OCI-LY7 (cell line): Measurements from ENCODE around the gene NDUFA6. TPM values are rescaled to one million over a fixed set of nuclear protein-coding genes. Genes with fewer than 3 reads are reported as not detected.
"Not testable (repeated sequence)": the region's sequence is repeated elsewhere in the genome, so short reads cannot be mapped to it uniquely, and the experiment has no call there.

Experiments
- BruUV-seq: library from RNA; stranded (reverse); fragments of 400-500 nt; replicated peaks from 2 replicates; lab custom pipeline; 2021; lab: Mats Ljungman, UMichigan
- CTCF ChIA-PET: fragments of 300-600 bp; sonication (Branson Sonifier 250); formaldehyde crosslinking; loops from one replicate; lab custom pipeline; 2022; ENCODE audit warnings: antibody characterized with exemption; ENCODE audit not compliant: unreplicated experiment; lab: Charles Lee
- POLR2A ChIA-PET: fragments of 300-600 bp; sonication (Branson Sonifier 250); formaldehyde crosslinking; loops from one replicate; lab custom pipeline; 2022; ENCODE audit warnings: antibody characterized with exemption; lab: Charles Lee
- DNase-seq: peaks from one replicate; pipeline ENCODE4 v3.0.0-alpha.2; 2015; ENCODE audit warnings: low spot score
- H2AFZ ChIP-seq: fragments of 200-600 bp; sonication (generic), shearing (Covaris generic); 2 replicates; pipeline ENCODE4 v1.6.1; 2014; ENCODE audit warnings: mild to moderate bottlenecking, antibody characterized with exemption, low read length, moderate library complexity
- H3K27ac ChIP-seq: fragments of 200-600 bp; sonication (generic); 2 replicates; pipeline ENCODE4 v1.5.1; 2014; ENCODE audit warnings: mixed run types, low read depth, mild to moderate bottlenecking, moderate library complexity, low read length, inconsistent platforms; ENCODE audit not compliant: poor library complexity, severe bottlenecking
- H3K36me3 ChIP-seq: fragments of 200-600 bp; sonication (generic); 2 replicates; pipeline ENCODE4 v1.6.1; 2014; ENCODE audit warnings: mild to moderate bottlenecking, antibody characterized with exemption, low read length, moderate library complexity, mixed read lengths; ENCODE audit not compliant: insufficient read depth
- H3K4me1 ChIP-seq: fragments of 200-600 bp; sonication (generic); 2 replicates; pipeline ENCODE4 v1.5.1; 2014; ENCODE audit warnings: mild to moderate bottlenecking, low read length; ENCODE audit not compliant: insufficient read depth, poor library complexity, severe bottlenecking
- H3K4me2 ChIP-seq: fragments of 200-600 bp; sonication (generic); 2 replicates; pipeline ENCODE4 v1.6.1; 2014; ENCODE audit warnings: mild to moderate bottlenecking, low read length
- H3K4me3 ChIP-seq: fragments of 200-600 bp; sonication (generic); 2 replicates; pipeline ENCODE4 v1.5.1; 2014; ENCODE audit warnings: mild to moderate bottlenecking, low read depth, low read length; ENCODE audit not compliant: poor library complexity, severe bottlenecking
- H3K79me2 ChIP-seq: fragments of 200-600 bp; sonication (generic); 2 replicates; pipeline ENCODE4 v1.6.1; 2016; ENCODE audit warnings: low read depth, mild to moderate bottlenecking, low read length, moderate library complexity, mixed read lengths; ENCODE audit not compliant: insufficient read depth
- H3K9me2 ChIP-seq: fragments of 200-600 bp; sonication (generic); 2 replicates; pipeline ENCODE4 v1.6.1; 2016; ENCODE audit warnings: mild to moderate bottlenecking, low read length, mixed read lengths; ENCODE audit not compliant: insufficient read depth
- H3K9me3 ChIP-seq: fragments of 200-600 bp; sonication (generic); 2 replicates; pipeline ENCODE4 v1.6.1; 2014; ENCODE audit warnings: mild to moderate bottlenecking, mixed run types, low read length, mixed read lengths
- H4K20me1 ChIP-seq: fragments of 200-600 bp; sonication (generic); 2 replicates; pipeline ENCODE4 v1.6.1; 2014; ENCODE audit warnings: mild to moderate bottlenecking, antibody characterized with exemption, low read length, moderate library complexity, mixed read lengths; ENCODE audit not compliant: insufficient read depth
- EZH2phosphoT487 ChIP-seq: fragments of 200-600 bp; sonication (generic); IDR thresholded peaks from 2 replicates; pipeline ENCODE4 v1.6.1; 2018; ENCODE audit warnings: low read depth, borderline replicate concordance, mild to moderate bottlenecking, mixed run types, antibody characterized with exemption, low read length, moderate library complexity, mixed read lengths
- intact Hi-C: fragments of 100-400 bp; cut with micrococcal nuclease; formaldehyde crosslinking; loops from one replicate; pipeline ENCODE4 v1.10.0; 2022; ENCODE audit not compliant: unreplicated experiment
- total RNA-seq, 2 experiments: library from RNA; depleted of rRNA in 1 of 2; stranded (reverse); fragments of >200 nt in 1 of 2; shearing (Covaris generic) in 1 of 2; gene quantifications; 2 replicates each; pipeline ENCODE4 v1.2.3, GENCODE V29; 2014 to 2022
- TF ChIP-seq, protein P1 (sequence below): fragments of 200-600 bp; sonication (generic); conservative IDR thresholded peaks from 2 replicates; pipeline ENCODE4 v1.5.1; 2014; ENCODE audit warnings: mild to moderate bottlenecking, antibody characterized with exemption, low read length, moderate library complexity, mixed read lengths

NDUFA6 gene
- total RNA-seq, 2 experiments from 2014 or later: 49.8 to 63.8 TPM

DNA sequence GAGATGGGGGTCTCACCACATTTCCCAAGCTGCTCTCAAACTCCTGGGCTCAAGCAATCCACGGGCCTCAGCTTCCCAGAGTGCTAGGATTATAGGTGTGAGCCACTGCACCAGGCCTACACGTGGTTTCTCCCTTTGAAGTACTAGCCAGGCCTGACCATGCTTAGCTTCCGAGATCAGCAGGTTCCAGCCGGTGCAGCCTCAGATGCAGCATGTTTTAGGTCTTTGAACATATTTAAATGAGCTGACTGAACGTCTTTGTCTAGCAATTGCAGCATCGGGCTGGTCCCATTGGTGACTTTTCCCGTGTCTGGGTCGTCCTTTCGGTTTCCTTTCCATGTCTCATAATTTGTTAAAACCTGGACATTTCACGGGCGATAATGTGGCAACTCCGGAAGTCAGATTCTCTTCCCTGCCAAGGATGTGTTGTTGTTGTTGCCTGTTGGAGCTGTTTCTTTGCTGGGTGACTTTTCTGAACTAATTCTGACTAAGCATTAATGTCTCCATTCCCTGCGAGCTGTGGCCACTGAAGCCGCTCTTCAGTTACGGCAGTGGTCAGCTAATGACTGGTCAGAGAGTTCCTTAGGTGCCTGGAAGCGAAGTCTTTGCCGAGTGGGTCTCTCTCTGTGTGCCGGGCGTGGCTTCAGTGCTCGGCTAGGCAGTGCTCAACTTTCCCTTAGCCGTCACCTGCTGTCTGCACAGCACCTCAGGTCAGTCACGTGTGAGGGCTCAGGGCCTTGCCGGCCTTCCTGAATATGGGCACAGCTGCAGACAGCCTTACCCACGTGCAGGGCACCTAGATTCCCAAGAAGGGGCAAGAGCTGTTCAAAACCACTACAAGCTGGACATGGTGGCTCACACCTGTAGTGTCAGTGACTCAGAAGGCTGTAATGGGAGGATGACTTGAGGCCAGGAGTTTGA, 43.8 kb upstream of the NDUFA6 start:
- no peaks in the 10 kb centered on the region for H3K4me1 ChIP-seq
- H3K4me2 ChIP-seq: no peak overlapping the region
- H4K20me1 ChIP-seq: no peaks in the 10 kb centered on the region
- H3K4me3 ChIP-seq: no peak overlapping the region
- no peaks in the 10 kb centered on the region for H3K9me2 ChIP-seq
- H3K36me3 ChIP-seq: peaks cover 7% of the 10 kb centered on the region
- H3K27ac ChIP-seq: no peak overlapping the region
- no peak for TF ChIP-seq EZH2phosphoT487
- no peak for DNase-seq
- no TSS peak for BruUV-seq
- intact Hi-C loops: no loop called here
- no peak overlapping the region for H2AFZ ChIP-seq
- ChIA-PET POLR2A (no interaction called here), CTCF (no interaction called here)
- no peaks in the 10 kb centered on the region for H3K9me3 ChIP-seq
- no peaks in the 10 kb centered on the region for H3K79me2 ChIP-seq

- intact Hi-C loops: no loop called here
- Histone ChIP-seq H2AFZ (no peak overlapping the region), H4K20me1 (no peaks in the 10 kb centered on the region), H3K36me3 (no peaks in the 10 kb centered on the region), H3K4me1 (no peaks in the 10 kb centered on the region), H3K9me2 (no peaks in the 10 kb centered on the region), H3K4me3 (no peak overlapping the region), H3K4me2 (no peak overlapping the region), H3K9me3 (no peaks in the 10 kb centered on the region), H3K79me2 (no peaks in the 10 kb centered on the region), H3K27ac (no peak overlapping the region)
- BruUV-seq: no TSS peak
- TF ChIP-seq EZH2phosphoT487: no peak
- TF ChIP-seq, protein P1, sequence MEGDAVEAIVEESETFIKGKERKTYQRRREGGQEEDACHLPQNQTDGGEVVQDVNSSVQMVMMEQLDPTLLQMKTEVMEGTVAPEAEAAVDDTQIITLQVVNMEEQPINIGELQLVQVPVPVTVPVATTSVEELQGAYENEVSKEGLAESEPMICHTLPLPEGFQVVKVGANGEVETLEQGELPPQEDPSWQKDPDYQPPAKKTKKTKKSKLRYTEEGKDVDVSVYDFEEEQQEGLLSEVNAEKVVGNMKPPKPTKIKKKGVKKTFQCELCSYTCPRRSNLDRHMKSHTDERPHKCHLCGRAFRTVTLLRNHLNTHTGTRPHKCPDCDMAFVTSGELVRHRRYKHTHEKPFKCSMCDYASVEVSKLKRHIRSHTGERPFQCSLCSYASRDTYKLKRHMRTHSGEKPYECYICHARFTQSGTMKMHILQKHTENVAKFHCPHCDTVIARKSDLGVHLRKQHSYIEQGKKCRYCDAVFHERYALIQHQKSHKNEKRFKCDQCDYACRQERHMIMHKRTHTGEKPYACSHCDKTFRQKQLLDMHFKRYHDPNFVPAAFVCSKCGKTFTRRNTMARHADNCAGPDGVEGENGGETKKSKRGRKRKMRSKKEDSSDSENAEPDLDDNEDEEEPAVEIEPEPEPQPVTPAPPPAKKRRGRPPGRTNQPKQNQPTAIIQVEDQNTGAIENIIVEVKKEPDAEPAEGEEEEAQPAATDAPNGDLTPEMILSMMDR: no peak
- CTCF ChIA-PET: no interaction called here
- POLR2A ChIA-PET: no interaction called here
- no peak for DNase-seq
These were observed 41.9 kb upstream of the NDUFA6 start for GRCh38 chr22:42132457-42132856.

DNA sequence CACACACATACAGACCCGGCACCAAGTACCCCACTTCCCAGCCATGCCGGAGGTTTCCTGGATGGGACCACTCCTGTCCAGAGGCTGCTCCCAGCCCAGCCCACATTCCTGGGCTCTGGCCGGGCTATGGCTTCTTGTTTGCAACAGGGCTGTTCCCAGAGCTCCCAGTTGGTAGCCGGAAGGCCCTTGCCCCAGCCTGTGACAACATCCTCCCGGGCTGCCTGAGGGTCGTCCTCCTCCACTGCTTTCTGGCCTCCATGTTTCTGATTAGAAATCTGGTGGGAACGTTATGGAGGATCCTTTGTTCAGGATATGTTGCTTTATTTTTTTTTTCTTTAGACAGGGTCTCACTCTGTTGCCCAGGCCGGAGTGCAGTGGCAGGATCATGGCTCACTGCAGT, 41.0 kb upstream of the NDUFA6 start:
- POLR2A ChIA-PET: no interaction called here
- H3K4me1 ChIP-seq: no peaks in the 10 kb centered on the region
- H3K27ac ChIP-seq: no peak overlapping the region
- intact Hi-C loops: no loop called here
- H3K9me3 ChIP-seq: no peaks in the 10 kb centered on the region
- no peaks in the 10 kb centered on the region for H3K79me2 ChIP-seq
- H2AFZ ChIP-seq: no peak overlapping the region
- no peaks in the 10 kb centered on the region for H3K9me2 ChIP-seq
- no peaks in the 10 kb centered on the region for H3K36me3 ChIP-seq
- TF ChIP-seq EZH2phosphoT487: no peak
- TF ChIP-seq, protein P1: no peak
- CTCF ChIA-PET: no interaction called here
- no TSS peak for BruUV-seq
- H4K20me1 ChIP-seq: no peaks in the 10 kb centered on the region
- H3K4me3 ChIP-seq: no peak overlapping the region
- no peak for DNase-seq
- no peak overlapping the region for H3K4me2 ChIP-seq

- H3K36me3 ChIP-seq, H4K20me1 ChIP-seq, H2AFZ ChIP-seq, DNase-seq, H3K79me2 ChIP-seq, H3K9me3 ChIP-seq, H3K4me1 ChIP-seq, H3K4me2 ChIP-seq, POLR2A ChIA-PET, H3K4me3 ChIP-seq, H3K27ac ChIP-seq, intact Hi-C loops, BruUV-seq, H3K9me2 ChIP-seq, CTCF ChIA-PET: not testable (repeated sequence)
These were observed 40.3 kb upstream of the NDUFA6 start, which contains the start of gene CYP2D6 for GRCh38 chr22:42130639-42131431. Gene CYP2D6 (minus strand): TSS chr22:42130810. CDS start chr22:42130791, 19 bp downstream.

GRCh38 chr22:42130182-42130581, 39.6 kb upstream of the NDUFA6 start:
- BruUV-seq, H3K79me2 ChIP-seq, H3K9me3 ChIP-seq, POLR2A ChIA-PET, intact Hi-C loops, CTCF ChIA-PET, H3K4me3 ChIP-seq, DNase-seq, H3K36me3 ChIP-seq, H3K4me2 ChIP-seq, H4K20me1 ChIP-seq, H3K9me2 ChIP-seq, H3K27ac ChIP-seq, H2AFZ ChIP-seq, H3K4me1 ChIP-seq: not testable (repeated sequence)
